Nephron (organoid): ENCODE data around the gene SNRNP40.
"Not testable (repeated sequence)": the region's sequence is repeated elsewhere in the genome, so short reads cannot be mapped to it uniquely, and the experiment has no call there.

ENCODE experiments used
- H3K27ac Mint-ChIP-seq, 3 experiments: 2 replicates each; pipeline ENCODE4 v1.8.0; 2020; ENCODE audit warnings: mixed read lengths in 3 of 3, mild to moderate bottlenecking in 2 of 3, moderate library complexity in 1 of 3
- H3K27me3 Mint-ChIP-seq: 2 replicates; pipeline ENCODE4 v1.8.0; 2021; ENCODE audit warnings: low read depth, mild to moderate bottlenecking, moderate library complexity, mixed read lengths
- H3K36me3 Mint-ChIP-seq: 2 replicates; pipeline ENCODE4 v1.8.0; 2020; ENCODE audit warnings: low read depth, mixed read lengths
- H3K4me1 Mint-ChIP-seq: 2 replicates; pipeline ENCODE4 v1.8.0; 2020; ENCODE audit warnings: mixed read lengths
- H3K4me3 Mint-ChIP-seq, 3 experiments: 2 replicates each; pipeline ENCODE4 v1.8.0; 2020; ENCODE audit warnings: mild to moderate bottlenecking in 3 of 3, mixed read lengths in 3 of 3, moderate library complexity in 2 of 3
- H3K9me3 Mint-ChIP-seq: 2 replicates; pipeline ENCODE4 v1.8.0; 2020; ENCODE audit warnings: mixed read lengths
- TF ChIP-seq, protein P1 (sequence below), 3 experiments: fragments of 200-600 bp; sonication (generic); IDR thresholded peaks; one replicate each; pipeline ENCODE4 v1.5.0; 2021; ENCODE audit warnings: antibody characterized with exemption in 3 of 3; ENCODE audit not compliant: unreplicated experiment in 3 of 3

SNRNP40 gene

DNA sequence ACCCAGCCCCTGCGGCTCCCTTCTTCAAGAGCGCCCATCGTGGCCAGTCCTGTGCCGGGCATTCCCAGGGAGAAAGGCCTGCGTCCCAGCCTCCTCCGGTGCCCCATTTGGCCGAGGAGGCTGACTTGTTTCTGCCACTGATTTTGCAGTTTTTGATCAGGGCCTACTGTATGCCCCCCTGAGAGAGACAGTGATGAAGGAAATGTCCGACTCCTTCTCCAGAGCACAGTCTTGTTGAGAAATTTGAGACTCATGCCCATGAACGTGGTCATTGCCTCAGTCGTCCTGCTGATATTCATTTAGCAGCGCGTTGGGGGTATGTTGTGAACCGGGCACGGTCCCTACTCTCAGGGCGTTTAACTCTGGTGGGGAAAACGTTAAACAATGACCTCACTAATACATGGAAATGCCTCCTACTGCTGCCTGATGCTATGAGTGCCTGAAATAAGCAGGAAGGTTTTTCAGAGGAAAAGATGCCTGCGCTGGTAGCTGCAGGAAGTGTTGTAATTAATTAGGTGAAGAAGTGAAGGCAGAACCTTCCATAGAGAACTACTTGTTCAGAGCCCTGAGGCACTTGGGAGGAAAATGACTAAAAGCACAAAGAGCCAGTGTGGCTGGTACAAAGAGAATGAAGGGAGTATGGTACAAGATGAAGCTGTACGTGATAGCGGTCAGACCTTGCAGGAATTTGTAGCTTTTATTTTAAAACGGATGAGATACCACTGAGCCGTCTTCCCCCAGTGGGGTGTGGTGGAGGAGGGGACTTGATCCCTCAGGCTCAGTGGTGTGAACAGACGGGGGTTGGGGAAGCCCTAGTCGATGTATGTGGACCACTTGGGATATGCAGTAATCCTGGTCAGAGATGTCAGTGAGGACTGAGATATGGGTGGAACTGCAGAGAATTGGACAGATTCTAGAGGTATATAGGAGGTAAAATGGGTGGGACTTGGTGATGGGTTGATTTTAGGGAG lies 974 bp upstream of the SNRNP40 start:
- H3K27ac Mint-ChIP-seq: no peak overlapping the region
- peaks cover 15% of the 10 kb centered on the region for H3K36me3 Mint-ChIP-seq
- H3K4me1 Mint-ChIP-seq: peaks cover 26% of the 10 kb centered on the region
- no peak overlapping the region for H3K4me3 Mint-ChIP-seq
- H3K9me3 Mint-ChIP-seq: no peaks in the 10 kb centered on the region
- TF ChIP-seq, protein P1, sequence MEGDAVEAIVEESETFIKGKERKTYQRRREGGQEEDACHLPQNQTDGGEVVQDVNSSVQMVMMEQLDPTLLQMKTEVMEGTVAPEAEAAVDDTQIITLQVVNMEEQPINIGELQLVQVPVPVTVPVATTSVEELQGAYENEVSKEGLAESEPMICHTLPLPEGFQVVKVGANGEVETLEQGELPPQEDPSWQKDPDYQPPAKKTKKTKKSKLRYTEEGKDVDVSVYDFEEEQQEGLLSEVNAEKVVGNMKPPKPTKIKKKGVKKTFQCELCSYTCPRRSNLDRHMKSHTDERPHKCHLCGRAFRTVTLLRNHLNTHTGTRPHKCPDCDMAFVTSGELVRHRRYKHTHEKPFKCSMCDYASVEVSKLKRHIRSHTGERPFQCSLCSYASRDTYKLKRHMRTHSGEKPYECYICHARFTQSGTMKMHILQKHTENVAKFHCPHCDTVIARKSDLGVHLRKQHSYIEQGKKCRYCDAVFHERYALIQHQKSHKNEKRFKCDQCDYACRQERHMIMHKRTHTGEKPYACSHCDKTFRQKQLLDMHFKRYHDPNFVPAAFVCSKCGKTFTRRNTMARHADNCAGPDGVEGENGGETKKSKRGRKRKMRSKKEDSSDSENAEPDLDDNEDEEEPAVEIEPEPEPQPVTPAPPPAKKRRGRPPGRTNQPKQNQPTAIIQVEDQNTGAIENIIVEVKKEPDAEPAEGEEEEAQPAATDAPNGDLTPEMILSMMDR (IDR thresholded peaks at IDR 0.05; ENCODE audit: unreplicated experiment in 3 of 3): no peak
- H3K27me3 Mint-ChIP-seq: no peaks in the 10 kb centered on the region

GRCh38 chr1:31295874-31296485 lies 608 bp downstream of the SNRNP40 start:
- H3K4me1 Mint-ChIP-seq: peaks cover 26% of the 10 kb centered on the region
- no peak overlapping the region for H3K4me3 Mint-ChIP-seq
- peak overlapping the region in 1 of 3 experiments; percentile 74 for H3K27ac Mint-ChIP-seq
- no peaks in the 10 kb centered on the region for H3K9me3 Mint-ChIP-seq
- no peaks in the 10 kb centered on the region for H3K27me3 Mint-ChIP-seq
- TF ChIP-seq, protein P1 (IDR thresholded peaks at IDR 0.05; ENCODE audit: unreplicated experiment in 3 of 3): no peak
- peaks cover 27% of the 10 kb centered on the region for H3K36me3 Mint-ChIP-seq

GRCh38 chr1:31289021-31289420 lies 7.6 kb downstream of the SNRNP40 start:
- TF ChIP-seq, protein P1 (IDR thresholded peaks at IDR 0.05; ENCODE audit: unreplicated experiment in 3 of 3): no peak
- no peak overlapping the region for H3K4me3 Mint-ChIP-seq
- H3K4me1 Mint-ChIP-seq: no peaks in the 10 kb centered on the region
- H3K27ac Mint-ChIP-seq: no peak overlapping the region
- H3K36me3 Mint-ChIP-seq: peaks cover 64% of the 10 kb centered on the region
- H3K27me3 Mint-ChIP-seq: no peaks in the 10 kb centered on the region
- no peaks in the 10 kb centered on the region for H3K9me3 Mint-ChIP-seq

GRCh38 chr1:31287791-31288190 lies 8.8 kb downstream of the SNRNP40 start:
- H3K36me3 Mint-ChIP-seq: peaks cover 63% of the 10 kb centered on the region
- not testable (repeated sequence) for H3K4me3 Mint-ChIP-seq, H3K4me1 Mint-ChIP-seq, H3K27me3 Mint-ChIP-seq, H3K9me3 Mint-ChIP-seq, H3K27ac Mint-ChIP-seq

- H3K4me3 Mint-ChIP-seq, H3K27me3 Mint-ChIP-seq, H3K27ac Mint-ChIP-seq, H3K4me1 Mint-ChIP-seq, H3K9me3 Mint-ChIP-seq: not testable (repeated sequence)
- H3K36me3 Mint-ChIP-seq: peaks cover 69% of the 10 kb centered on the region
Observed at GRCh38 chr1:31282426-31282825, 14.2 kb downstream of the SNRNP40 start.

DNA sequence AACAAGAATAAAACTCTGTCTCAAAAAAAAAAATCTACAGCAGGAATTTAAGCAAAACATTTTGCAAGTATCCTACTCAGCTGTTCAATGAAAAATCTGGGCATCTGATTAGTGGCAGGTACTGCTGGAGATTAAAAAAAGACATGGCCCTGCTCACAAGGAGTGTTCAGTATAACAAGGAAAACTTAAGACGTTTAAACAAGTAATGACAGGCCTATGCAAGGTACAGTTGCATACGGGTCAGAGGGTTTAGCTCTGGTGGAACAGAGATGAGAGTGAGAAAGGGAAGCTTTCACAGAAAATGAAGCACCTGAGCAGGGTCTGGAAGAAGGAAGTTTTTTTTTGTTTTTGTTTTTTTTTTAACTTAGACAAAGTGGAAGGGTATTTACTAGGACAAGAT lies 23.0 kb downstream of the SNRNP40 start:
- no peaks in the 10 kb centered on the region for H3K4me1 Mint-ChIP-seq
- H3K36me3 Mint-ChIP-seq: peaks cover 57% of the 10 kb centered on the region
- TF ChIP-seq, protein P1 (IDR thresholded peaks at IDR 0.05; ENCODE audit: unreplicated experiment in 3 of 3): no peak
- H3K4me3 Mint-ChIP-seq: no peak overlapping the region
- H3K27me3 Mint-ChIP-seq: no peaks in the 10 kb centered on the region
- no peak overlapping the region for H3K27ac Mint-ChIP-seq
- no peaks in the 10 kb centered on the region for H3K9me3 Mint-ChIP-seq
